Fibroblast of lung (primary cell): Measurements from ENCODE around the gene STXBP5. TPM values are rescaled to one million over a fixed set of nuclear protein-coding genes. Genes with fewer than 3 reads are reported as not detected.
A peak's percentile ranks its signal among the peaks of the same experiment; 100 is the strongest.

ENCODE experiments used
- DNase-seq, 2 donors: peaks; one replicate each; pipeline versions ENCODE4 v3.0.0 to v3.0.0-alpha.2; 2010; ENCODE audit warnings: low read depth in 2 of 2
- H2AFZ ChIP-seq: 2 replicates; pipeline ENCODE4 v1.5.1; 2012; ENCODE audit warnings: low read length, control low read depth, inconsistent platforms
- H3K27ac ChIP-seq: 2 replicates; pipeline ENCODE4 v1.5.1; 2011; ENCODE audit warnings: low read length, control low read depth; ENCODE audit not compliant: insufficient read depth
- H3K27me3 ChIP-seq: 2 replicates; pipeline ENCODE4 v1.5.1; 2011; ENCODE audit warnings: mild to moderate bottlenecking, low read length; ENCODE audit not compliant: control insufficient read depth, insufficient read depth
- H3K36me3 ChIP-seq: 2 replicates; pipeline ENCODE4 v1.5.1; 2011; ENCODE audit warnings: low read length; ENCODE audit not compliant: control insufficient read depth, insufficient read depth
- H3K4me1 ChIP-seq: 2 replicates; pipeline ENCODE4 v1.5.1; 2011; ENCODE audit warnings: low read length; ENCODE audit not compliant: control insufficient read depth, insufficient read depth; ENCODE audit errors: extremely low read depth
- H3K4me2 ChIP-seq: 2 replicates; pipeline ENCODE4 v1.5.1; 2011; ENCODE audit warnings: low read length, control low read depth; ENCODE audit not compliant: insufficient read depth; ENCODE audit errors: extremely low read depth
- H3K4me3 ChIP-seq, 4 experiments: fragments of 200-600 bp in 1 of 4; sonication (generic) in 1 of 4; replicated peaks in 1 of 4; 2 replicates each; pipeline ENCODE4 v1.5.1; 2011 to 2016; ENCODE audit warnings: low read length in 4 of 4, low read depth in 3 of 4, mild to moderate bottlenecking in 3 of 4, control low read depth in 2 of 4, inconsistent platforms in 1 of 4, mixed read lengths in 1 of 4; ENCODE audit not compliant: insufficient read depth in 1 of 4; ENCODE audit errors: control extremely low read depth in 1 of 4
- H3K79me2 ChIP-seq: 2 replicates; pipeline ENCODE4 v1.5.1; 2012; ENCODE audit warnings: mild to moderate bottlenecking, low read length, inconsistent platforms; ENCODE audit not compliant: control insufficient read depth, insufficient read depth
- H3K9ac ChIP-seq: 2 replicates; pipeline ENCODE4 v1.5.1; 2011; ENCODE audit warnings: mild to moderate bottlenecking, low read length, control low read depth; ENCODE audit not compliant: insufficient read depth
- H3K9me3 ChIP-seq: 2 replicates; pipeline ENCODE4 v1.5.1; 2012; ENCODE audit warnings: low read depth, low read length; ENCODE audit not compliant: control insufficient read depth, insufficient read depth
- H4K20me1 ChIP-seq: 2 replicates; pipeline ENCODE4 v1.5.1; 2011; ENCODE audit warnings: low read length; ENCODE audit not compliant: control insufficient read depth, insufficient read depth; ENCODE audit errors: extremely low read depth
- CTCF ChIP-seq, 2 donors: IDR thresholded peaks in 1 of 2; conservative IDR thresholded peaks in 1 of 2; 1 replicate in 1 of 2; 2 replicates in 1 of 2; pipeline ENCODE4 v1.5.1; 2011 to 2012; ENCODE audit warnings: low read length in 2 of 2, control low read depth in 1 of 2, inconsistent platforms in 1 of 2, low read depth in 1 of 2, mild to moderate bottlenecking in 1 of 2
- EZH2 ChIP-seq: IDR thresholded peaks from 2 replicates; pipeline ENCODE4 v1.5.1; 2012; ENCODE audit warnings: low read length, control low read depth, mild to moderate bottlenecking; ENCODE audit errors: missing control alignments
- polyA plus RNA-seq, 2 donors: library from polyadenylated mRNA; depleted of rRNA in 1 of 2; stranded (reverse) in 1 of 2; unstranded in 1 of 2; fragments of >200 nt; gene quantifications; 2 replicates each; pipeline ENCODE4 v1.2.1, GENCODE V29; 2011 to 2012; ENCODE audit warnings: missing spikeins in 1 of 2
- total RNA-seq: library from RNA; depleted of rRNA; stranded (reverse); fragments of >200 nt; gene quantifications from 2 replicates; pipeline ENCODE4 v1.2.1, GENCODE V29; 2014

The STXBP5 gene
- total and polyA plus RNA-seq, 2 donors (not counting 1 experiment from before 2014, with no cell fraction given), result 27.6 to 90.7 TPM

GRCh38 chr6:147166992-147167391, 37.2 kb upstream of the STXBP5 start:
- no peaks in the 10 kb centered on the region for H3K79me2 ChIP-seq
- H3K27me3 ChIP-seq, result no peaks in the 10 kb centered on the region
- H3K4me1 ChIP-seq, result peaks cover 6% of the 10 kb centered on the region
- H3K4me2 ChIP-seq, result no peak overlapping the region
- DNase-seq, result peak in 1 of 2 donors; percentile 40
- H4K20me1 ChIP-seq, result no peaks in the 10 kb centered on the region
- H3K4me3 ChIP-seq, result no peak overlapping the region
- no peak overlapping the region for H3K9ac ChIP-seq
- H3K36me3 ChIP-seq, result no peaks in the 10 kb centered on the region
- H3K27ac ChIP-seq, result no peak overlapping the region
- H2AFZ ChIP-seq, result no peak overlapping the region
- no peaks in the 10 kb centered on the region for H3K9me3 ChIP-seq
- no peak for TF ChIP-seq EZH2
- TF ChIP-seq CTCF (conservative IDR thresholded peaks at IDR 0.05 in 1 of 2, IDR thresholded peaks at IDR 0.05 in 1 of 2; ENCODE audit: low read depth in 1 of 2, low read length in 2 of 2), result no peak

GRCh38 chr6:147167576-147168461, 36.4 kb upstream of the STXBP5 start:
- TF ChIP-seq CTCF (conservative IDR thresholded peaks at IDR 0.05 in 1 of 2, IDR thresholded peaks at IDR 0.05 in 1 of 2; ENCODE audit: low read depth in 1 of 2, low read length in 2 of 2), result no peak
- no peak for TF ChIP-seq EZH2
- peak in 1 of 2 donors; percentile 10 for DNase-seq
- Histone ChIP-seq H4K20me1 (no peaks in the 10 kb centered on the region), H3K79me2 (no peaks in the 10 kb centered on the region), H2AFZ (no peak overlapping the region), H3K9ac (no peak overlapping the region), H3K27ac (no peak overlapping the region), H3K4me1 (peaks cover 6% of the 10 kb centered on the region), H3K4me3 (no peak overlapping the region), H3K27me3 (no peaks in the 10 kb centered on the region), H3K4me2 (no peak overlapping the region), H3K9me3 (no peaks in the 10 kb centered on the region), H3K36me3 (no peaks in the 10 kb centered on the region)

- no peaks in the 10 kb centered on the region for H3K36me3 ChIP-seq
- H3K27ac ChIP-seq, result no peak overlapping the region
- H4K20me1 ChIP-seq, result no peaks in the 10 kb centered on the region
- H3K4me1 ChIP-seq, result peaks cover 6% of the 10 kb centered on the region
- H2AFZ ChIP-seq, result no peak overlapping the region
- no peak overlapping the region for H3K4me3 ChIP-seq
- no peak for DNase-seq
- no peak for TF ChIP-seq CTCF (conservative IDR thresholded peaks at IDR 0.05 in 1 of 2, IDR thresholded peaks at IDR 0.05 in 1 of 2; ENCODE audit: low read depth in 1 of 2, low read length in 2 of 2)
- TF ChIP-seq EZH2, result no peak
- H3K79me2 ChIP-seq, result no peaks in the 10 kb centered on the region
- H3K4me2 ChIP-seq, result no peak overlapping the region
- H3K9me3 ChIP-seq, result no peaks in the 10 kb centered on the region
- H3K27me3 ChIP-seq, result no peaks in the 10 kb centered on the region
- no peak overlapping the region for H3K9ac ChIP-seq
These were observed 34.7 kb upstream of the STXBP5 start for GRCh38 chr6:147169529-147169928.
